SK-N-SH treated with all-trans-retinoic acid at 6 μM for 48 hours (cell line): ENCODE data around the gene INPP4B.

Source experiments
- ATAC-seq: fragments of 200-7000 bp; cut with Tn5 transposase; 3 replicates; pipeline ENCODE4 v1.9.1; 2020; ENCODE audit warnings: mild to moderate bottlenecking, moderate library complexity
- ARNTL ChIP-seq: fragments of 450-650 bp; formaldehyde crosslinking; IDR thresholded peaks from 2 replicates; pipeline ENCODE4 v1.5.0; 2020; ENCODE audit warnings: low read depth, mild to moderate bottlenecking, moderate library complexity, borderline replicate concordance
- CSDC2 ChIP-seq: fragments of 250-450 bp; sonication (Bioruptor Pico); IDR thresholded peaks from 2 replicates; pipeline ENCODE4 v1.5.0; 2020; ENCODE audit warnings: mild to moderate bottlenecking, moderate library complexity
- ESRRG ChIP-seq: fragments of 250-450 bp; sonication (Bioruptor Pico); IDR thresholded peaks from 2 replicates; pipeline ENCODE4 v1.6.1; 2021; ENCODE audit warnings: mild to moderate bottlenecking
- GLIS3 ChIP-seq: fragments of 250-450 bp; sonication (Bioruptor Pico); IDR thresholded peaks from 2 replicates; pipeline ENCODE4 v1.5.0; 2020; ENCODE audit warnings: mild to moderate bottlenecking, moderate library complexity
- ISL1 ChIP-seq: fragments of 250-450 bp; sonication (Bioruptor Pico); IDR thresholded peaks from 2 replicates; pipeline ENCODE4 v2.1.2; 2022; ENCODE audit warnings: mild to moderate bottlenecking, moderate library complexity
- OSR1 ChIP-seq: fragments of 250-450 bp; sonication (Bioruptor Pico); IDR thresholded peaks from 2 replicates; pipeline ENCODE4 v1.8.0; 2022; ENCODE audit warnings: moderate library complexity, mild to moderate bottlenecking, inconsistent platforms
- PPARA ChIP-seq: fragments of 250-450 bp; sonication (Bioruptor Pico); IDR thresholded peaks from 2 replicates; pipeline ENCODE4 v1.5.0; 2020; ENCODE audit warnings: mild to moderate bottlenecking, borderline replicate concordance
- SNAI2 ChIP-seq: fragments of 250-450 bp; sonication (Bioruptor Pico); IDR thresholded peaks from 2 replicates; pipeline ENCODE4 v1.5.0; 2020; ENCODE audit warnings: mild to moderate bottlenecking, moderate library complexity
- TCF4 ChIP-seq: fragments of 250-450 bp; sonication (Bioruptor Pico); IDR thresholded peaks from 2 replicates; pipeline ENCODE4 v1.8.0; 2021; ENCODE audit warnings: mild to moderate bottlenecking, moderate library complexity, borderline replicate concordance
- TOX ChIP-seq: fragments of 250-450 bp; sonication (Bioruptor Pico); IDR thresholded peaks from 2 replicates; pipeline ENCODE4 v1.8.0; 2021; ENCODE audit warnings: mild to moderate bottlenecking, moderate library complexity, borderline replicate concordance
- ZC3H10 ChIP-seq: fragments of 250-450 bp; sonication (Bioruptor Pico); IDR thresholded peaks from 2 replicates; pipeline ENCODE4 v1.5.1; 2021; ENCODE audit warnings: mild to moderate bottlenecking, moderate library complexity
- ZFP3 ChIP-seq: fragments of 250-450 bp; sonication (Bioruptor Pico); IDR thresholded peaks from 2 replicates; pipeline ENCODE4 v1.5.0; 2020; ENCODE audit warnings: mild to moderate bottlenecking, moderate library complexity
- ZFP30 ChIP-seq: fragments of 450-650 bp; formaldehyde crosslinking; IDR thresholded peaks from 2 replicates; pipeline ENCODE4 v1.5.0; 2022; ENCODE audit warnings: mild to moderate bottlenecking, moderate library complexity
- ZNF565 ChIP-seq: fragments of 450-650 bp; formaldehyde crosslinking; conservative IDR thresholded peaks from 2 replicates; pipeline ENCODE4 v1.5.0; 2020; ENCODE audit warnings: low read depth, mild to moderate bottlenecking, moderate library complexity
- ZNF70 ChIP-seq: fragments of 450-650 bp; formaldehyde crosslinking; IDR thresholded peaks from 2 replicates; pipeline ENCODE4 v1.5.0; 2020; ENCODE audit warnings: mild to moderate bottlenecking, moderate library complexity
- TF ChIP-seq, protein P1 (sequence below): fragments of 250-450 bp; sonication (Bioruptor Pico); IDR thresholded peaks from 2 replicates; pipeline ENCODE4 v1.8.0; 2020; ENCODE audit warnings: mild to moderate bottlenecking, moderate library complexity, borderline replicate concordance
- TF ChIP-seq, protein P2 (sequence below): fragments of 250-450 bp; sonication (Bioruptor Pico); IDR thresholded peaks from 2 replicates; pipeline ENCODE4 v1.5.1; 2020; ENCODE audit warnings: low read depth, mild to moderate bottlenecking, moderate library complexity
- TF ChIP-seq, protein P3 (sequence below): fragments of 250-450 bp; sonication (Bioruptor Pico); IDR thresholded peaks from 2 replicates; pipeline ENCODE4 v1.5.1; 2021; ENCODE audit warnings: mild to moderate bottlenecking, moderate library complexity

The INPP4B gene

DNA sequence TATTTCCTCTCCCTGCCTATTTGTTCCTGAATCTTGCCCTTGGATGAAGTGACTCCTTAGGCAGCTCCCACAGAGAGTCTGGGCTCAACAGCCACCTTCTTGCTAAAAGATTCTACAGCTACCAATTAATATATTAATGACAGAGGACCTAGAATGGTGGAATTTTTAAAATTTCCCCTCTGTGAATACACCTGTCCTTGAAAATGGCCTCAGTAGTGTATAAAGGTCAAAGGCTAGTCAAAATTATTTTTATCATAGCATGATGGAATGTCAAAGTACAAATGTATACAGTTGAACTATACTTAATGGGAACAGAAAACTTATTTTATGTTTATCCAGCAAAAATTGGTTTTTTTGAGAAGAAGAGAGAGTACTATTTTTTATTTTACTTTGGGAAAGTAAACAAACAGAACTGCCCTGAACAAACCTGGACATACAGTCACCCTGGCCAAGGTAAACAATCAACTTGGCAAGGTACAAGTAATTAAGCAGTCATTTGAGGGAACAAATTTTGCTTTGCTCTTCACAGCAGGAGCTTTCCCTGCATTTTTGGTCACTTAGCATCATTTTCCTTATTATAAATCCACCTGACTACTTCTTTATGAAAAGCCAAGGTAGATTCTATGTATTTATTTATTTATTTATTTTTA is 250.8 kb downstream of the INPP4B start:
- no peak for TF ChIP-seq PPARA (CRISPR knock-in tag)
- TF ChIP-seq, protein P1, sequence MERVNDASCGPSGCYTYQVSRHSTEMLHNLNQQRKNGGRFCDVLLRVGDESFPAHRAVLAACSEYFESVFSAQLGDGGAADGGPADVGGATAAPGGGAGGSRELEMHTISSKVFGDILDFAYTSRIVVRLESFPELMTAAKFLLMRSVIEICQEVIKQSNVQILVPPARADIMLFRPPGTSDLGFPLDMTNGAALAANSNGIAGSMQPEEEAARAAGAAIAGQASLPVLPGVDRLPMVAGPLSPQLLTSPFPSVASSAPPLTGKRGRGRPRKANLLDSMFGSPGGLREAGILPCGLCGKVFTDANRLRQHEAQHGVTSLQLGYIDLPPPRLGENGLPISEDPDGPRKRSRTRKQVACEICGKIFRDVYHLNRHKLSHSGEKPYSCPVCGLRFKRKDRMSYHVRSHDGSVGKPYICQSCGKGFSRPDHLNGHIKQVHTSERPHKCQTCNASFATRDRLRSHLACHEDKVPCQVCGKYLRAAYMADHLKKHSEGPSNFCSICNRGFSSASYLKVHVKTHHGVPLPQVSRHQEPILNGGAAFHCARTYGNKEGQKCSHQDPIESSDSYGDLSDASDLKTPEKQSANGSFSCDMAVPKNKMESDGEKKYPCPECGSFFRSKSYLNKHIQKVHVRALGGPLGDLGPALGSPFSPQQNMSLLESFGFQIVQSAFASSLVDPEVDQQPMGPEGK (CRISPR knock-in tag): no peak
- TF ChIP-seq TCF4 (CRISPR knock-in tag): no peak
- TF ChIP-seq ZFP30 (CRISPR knock-in tag): no peak
- no peak for TF ChIP-seq ESRRG (CRISPR knock-in tag)
- TF ChIP-seq ARNTL: no peak
- TF ChIP-seq SNAI2 (CRISPR knock-in tag): no peak
- TF ChIP-seq ZNF70 (CRISPR knock-in tag): no peak
- no peak for TF ChIP-seq ZFP3 (CRISPR knock-in tag)
- no peak for ATAC-seq

DNA sequence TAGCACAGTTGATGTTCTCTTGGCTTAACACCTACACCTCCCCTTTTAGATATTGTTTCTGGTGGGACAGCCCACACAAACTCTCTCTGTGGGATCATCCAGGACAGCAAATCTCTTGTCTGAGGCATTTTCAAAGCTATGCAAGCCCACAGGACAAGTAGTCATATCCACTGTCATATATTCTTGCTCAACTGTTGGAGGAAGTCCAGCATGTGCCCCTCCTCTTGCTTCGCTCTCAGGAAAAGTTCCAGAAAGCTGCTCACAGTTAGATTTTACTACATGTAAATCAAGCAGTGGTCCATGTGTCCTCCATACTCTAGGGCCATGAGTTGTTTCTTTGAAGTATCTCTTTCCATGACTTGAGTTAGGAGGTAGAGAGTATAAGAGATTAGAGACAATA is 260.7 kb downstream of the INPP4B start:
- TF ChIP-seq, protein P2, sequence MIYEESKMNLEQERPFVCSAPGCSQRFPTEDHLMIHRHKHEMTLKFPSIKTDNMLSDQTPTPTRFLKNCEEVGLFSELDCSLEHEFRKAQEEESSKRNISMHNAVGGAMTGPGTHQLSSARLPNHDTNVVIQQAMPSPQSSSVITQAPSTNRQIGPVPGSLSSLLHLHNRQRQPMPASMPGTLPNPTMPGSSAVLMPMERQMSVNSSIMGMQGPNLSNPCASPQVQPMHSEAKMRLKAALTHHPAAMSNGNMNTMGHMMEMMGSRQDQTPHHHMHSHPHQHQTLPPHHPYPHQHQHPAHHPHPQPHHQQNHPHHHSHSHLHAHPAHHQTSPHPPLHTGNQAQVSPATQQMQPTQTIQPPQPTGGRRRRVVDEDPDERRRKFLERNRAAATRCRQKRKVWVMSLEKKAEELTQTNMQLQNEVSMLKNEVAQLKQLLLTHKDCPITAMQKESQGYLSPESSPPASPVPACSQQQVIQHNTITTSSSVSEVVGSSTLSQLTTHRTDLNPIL (CRISPR knock-in tag): no peak
- TF ChIP-seq OSR1 (CRISPR knock-in tag) (no peak), GLIS3 (no peak), TCF4 (CRISPR knock-in tag) (no peak), TOX (CRISPR knock-in tag) (no peak), SNAI2 (CRISPR knock-in tag) (no peak), ZNF70 (CRISPR knock-in tag) (no peak), ESRRG (CRISPR knock-in tag) (no peak), ZNF565 (no peak), CSDC2 (CRISPR knock-in tag) (no peak), ISL1 (CRISPR knock-in tag) (no peak), ARNTL (no peak), ZFP30 (CRISPR knock-in tag) (no peak), ZC3H10 (CRISPR knock-in tag) (no peak)
- TF ChIP-seq, protein P1 (CRISPR knock-in tag): no peak
- TF ChIP-seq, protein P3, sequence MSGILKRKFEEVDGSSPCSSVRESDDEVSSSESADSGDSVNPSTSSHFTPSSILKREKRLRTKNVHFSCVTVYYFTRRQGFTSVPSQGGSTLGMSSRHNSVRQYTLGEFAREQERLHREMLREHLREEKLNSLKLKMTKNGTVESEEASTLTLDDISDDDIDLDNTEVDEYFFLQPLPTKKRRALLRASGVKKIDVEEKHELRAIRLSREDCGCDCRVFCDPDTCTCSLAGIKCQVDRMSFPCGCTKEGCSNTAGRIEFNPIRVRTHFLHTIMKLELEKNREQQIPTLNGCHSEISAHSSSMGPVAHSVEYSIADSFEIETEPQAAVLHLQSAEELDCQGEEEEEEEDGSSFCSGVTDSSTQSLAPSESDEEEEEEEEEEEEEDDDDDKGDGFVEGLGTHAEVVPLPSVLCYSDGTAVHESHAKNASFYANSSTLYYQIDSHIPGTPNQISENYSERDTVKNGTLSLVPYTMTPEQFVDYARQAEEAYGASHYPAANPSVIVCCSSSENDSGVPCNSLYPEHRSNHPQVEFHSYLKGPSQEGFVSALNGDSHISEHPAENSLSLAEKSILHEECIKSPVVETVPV (CRISPR knock-in tag): no peak
- no peak for ATAC-seq

DNA sequence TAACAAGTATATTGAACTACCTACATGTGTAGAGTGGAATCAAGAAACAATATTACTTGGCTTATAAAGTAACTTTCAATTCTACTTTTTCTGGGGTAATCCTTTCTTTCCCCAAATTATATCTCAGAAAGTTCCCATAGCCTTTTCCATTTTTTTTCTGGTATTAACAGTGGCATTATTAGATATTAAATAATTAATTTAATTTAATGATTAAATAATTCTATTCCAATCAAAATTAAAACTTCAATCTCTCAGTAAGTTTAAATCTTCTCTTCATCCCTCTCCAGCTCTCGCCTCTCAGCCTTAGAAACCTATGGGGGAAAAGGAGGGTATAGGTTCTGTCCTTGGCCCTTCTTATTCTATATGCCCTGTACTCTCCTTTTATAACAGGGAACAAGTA is 262.4 kb downstream of the INPP4B start:
- TF ChIP-seq, protein P2 (CRISPR knock-in tag): no peak
- TF ChIP-seq ZFP30 (CRISPR knock-in tag): no peak
- TF ChIP-seq ZC3H10 (CRISPR knock-in tag): no peak
- ATAC-seq: no peak

DNA sequence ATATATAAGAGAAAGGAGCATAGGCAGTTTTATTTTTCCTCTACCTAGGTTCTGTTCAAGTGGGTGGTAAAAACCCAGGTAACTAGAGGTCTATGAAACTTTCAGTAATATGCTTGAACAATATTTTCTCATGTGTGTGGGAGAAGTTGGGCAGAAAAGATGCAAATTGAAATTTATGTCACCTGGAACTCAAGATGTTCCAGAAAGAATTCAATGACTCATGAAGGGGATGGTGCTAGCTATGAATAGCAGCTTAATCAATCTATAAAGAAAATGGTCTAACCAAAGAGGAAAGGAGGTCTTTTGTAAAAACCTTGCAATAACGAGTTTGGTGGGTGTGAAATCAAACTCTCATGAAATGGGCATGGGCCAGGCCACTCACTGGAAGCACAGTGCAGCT is 263.8 kb downstream of the INPP4B start:
- ATAC-seq: no peak
- TF ChIP-seq, protein P3 (CRISPR knock-in tag): no peak
- no peak for TF ChIP-seq ESRRG (CRISPR knock-in tag)
- TF ChIP-seq, protein P2 (CRISPR knock-in tag): no peak
